ENCODE measurements around the gene LDAH. TPM values are rescaled to one million over a fixed set of nuclear protein-coding genes. Genes with fewer than 3 reads are reported as not detected.

The LDAH gene
- total RNA-seq, 1 experiment from 2014 or later, result 30.7 TPM

DNA sequence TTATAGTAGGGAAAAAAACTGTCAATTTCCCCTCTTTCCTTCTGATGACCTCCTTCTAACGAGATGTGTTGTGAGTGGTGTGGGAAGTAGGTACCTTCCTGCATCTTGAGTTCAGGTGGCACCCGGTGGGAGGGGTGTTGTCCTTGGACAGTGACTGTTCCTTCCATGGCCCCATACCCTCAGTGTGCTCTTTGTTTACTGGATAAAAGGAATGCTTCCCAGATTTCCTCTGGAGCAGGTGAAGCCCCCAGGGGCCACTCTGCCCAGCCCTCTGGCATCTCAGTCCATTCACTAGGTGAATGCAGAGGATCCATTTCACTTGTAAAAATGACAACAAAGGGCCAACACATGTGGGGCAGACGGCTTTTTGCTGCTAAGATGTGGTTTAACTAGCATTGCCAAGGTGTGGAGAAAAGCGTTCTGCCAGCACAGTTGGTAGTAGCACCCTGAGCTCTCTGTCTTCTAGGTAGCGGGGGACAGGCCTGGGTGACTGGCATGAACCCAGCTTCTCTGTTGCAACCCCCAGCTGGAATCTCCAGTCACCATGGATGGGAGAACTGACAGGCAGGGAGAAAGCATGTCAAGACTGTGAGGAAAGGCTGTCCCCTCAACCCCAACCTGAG is 149.1 kb downstream of the LDAH start:
- no peak for DNase-seq (ENCODE audit: low spot score)
- in situ Hi-C loops (cut with HindIII; ENCODE audit: low sequenced_read_pairs), result no loop called here

GRCh38 chr2:20672201-20672951 is 150.5 kb downstream of the LDAH start:
- in situ Hi-C loops (cut with HindIII; ENCODE audit: low sequenced_read_pairs), result no loop called here
- no peak for DNase-seq (ENCODE audit: low spot score)

GRCh38 chr2:20671736-20672080 is 151.2 kb downstream of the LDAH start:
- in situ Hi-C loops (cut with HindIII; ENCODE audit: low sequenced_read_pairs), result no loop called here
- no peak for DNase-seq (ENCODE audit: low spot score)

DNA sequence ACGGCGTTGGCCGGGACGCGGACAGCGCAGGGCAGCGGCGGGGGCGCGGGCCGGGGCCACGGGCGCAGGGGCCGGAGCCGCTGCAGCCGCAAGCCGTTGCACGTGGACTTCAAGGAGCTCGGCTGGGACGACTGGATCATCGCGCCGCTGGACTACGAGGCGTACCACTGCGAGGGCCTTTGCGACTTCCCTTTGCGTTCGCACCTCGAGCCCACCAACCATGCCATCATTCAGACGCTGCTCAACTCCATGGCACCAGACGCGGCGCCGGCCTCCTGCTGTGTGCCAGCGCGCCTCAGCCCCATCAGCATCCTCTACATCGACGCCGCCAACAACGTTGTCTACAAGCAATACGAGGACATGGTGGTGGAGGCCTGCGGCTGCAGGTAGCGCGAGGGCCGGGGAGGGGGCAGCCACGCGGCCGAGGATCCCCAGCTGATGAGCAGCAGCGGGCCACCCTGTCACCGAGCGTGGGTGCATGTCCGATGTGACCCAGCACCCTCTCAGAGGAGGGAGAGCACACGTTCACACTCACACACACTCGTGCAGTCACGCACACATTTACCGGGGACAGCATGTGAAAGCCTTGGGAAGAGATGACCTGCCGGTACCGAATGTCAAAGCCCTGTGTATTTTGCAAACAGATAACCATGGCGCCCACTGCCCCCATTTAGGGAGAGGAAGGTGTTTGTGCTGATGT is 151.7 kb downstream of the LDAH start:
- in situ Hi-C loops (cut with HindIII; ENCODE audit: low sequenced_read_pairs), result no loop called here
- DNase-seq (ENCODE audit: low spot score), result no peak

- no peak for DNase-seq (ENCODE audit: low spot score)
Observed at GRCh38 chr2:20670315-20671035, 152.4 kb downstream of the LDAH start.

DNA sequence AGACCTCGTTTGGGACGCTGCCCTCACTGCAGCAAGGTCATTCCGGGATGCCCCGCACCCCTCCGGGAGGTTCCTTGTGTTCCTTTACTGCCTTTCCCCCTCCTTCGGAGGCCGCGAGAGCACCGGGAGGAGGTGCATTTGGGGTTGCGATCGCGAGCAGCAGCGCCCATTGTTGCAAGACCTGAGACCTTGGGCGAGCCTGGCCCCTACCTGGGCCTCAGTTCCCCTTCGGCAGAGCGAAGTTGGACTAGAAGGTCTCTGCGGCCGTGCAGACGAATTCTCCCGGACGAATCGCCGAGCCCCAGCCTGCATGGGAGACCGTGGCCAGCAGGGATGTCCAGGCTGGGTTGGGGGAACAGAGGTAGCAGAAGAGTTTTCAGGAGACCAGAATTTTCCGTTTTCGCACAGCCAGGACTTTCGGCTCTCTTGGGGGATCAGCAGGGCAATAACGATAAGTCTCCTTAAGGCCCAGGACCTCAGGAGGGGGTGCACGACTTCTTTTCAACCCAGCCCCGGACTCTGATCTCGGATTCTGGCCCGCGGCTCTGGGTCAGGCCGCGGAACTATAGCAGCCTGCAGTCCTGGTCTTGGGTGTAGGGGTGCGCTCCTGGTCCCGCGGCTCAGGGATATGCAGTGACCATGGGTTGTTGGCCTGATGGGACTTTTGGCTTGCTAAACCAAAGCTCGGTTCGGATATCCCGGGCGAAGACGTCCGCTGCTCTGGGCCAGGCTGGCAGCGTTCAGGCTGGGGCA is 153.2 kb downstream of the LDAH start:
- in situ Hi-C loops (cut with HindIII; ENCODE audit: low sequenced_read_pairs), result no loop called here
- DNase-seq (ENCODE audit: low spot score), result no peak

More at GRCh38 chr2:20670315-20671035, 152.4 kb downstream of the LDAH start:
- in situ Hi-C loops (cut with HindIII; ENCODE audit: low sequenced_read_pairs), result no loop called here

GRCh38 chr2:20668871-20669475 is 153.9 kb downstream of the LDAH start:
- in situ Hi-C loops (cut with HindIII; ENCODE audit: low sequenced_read_pairs), result no loop called here
- no peak for DNase-seq (ENCODE audit: low spot score)

DNA sequence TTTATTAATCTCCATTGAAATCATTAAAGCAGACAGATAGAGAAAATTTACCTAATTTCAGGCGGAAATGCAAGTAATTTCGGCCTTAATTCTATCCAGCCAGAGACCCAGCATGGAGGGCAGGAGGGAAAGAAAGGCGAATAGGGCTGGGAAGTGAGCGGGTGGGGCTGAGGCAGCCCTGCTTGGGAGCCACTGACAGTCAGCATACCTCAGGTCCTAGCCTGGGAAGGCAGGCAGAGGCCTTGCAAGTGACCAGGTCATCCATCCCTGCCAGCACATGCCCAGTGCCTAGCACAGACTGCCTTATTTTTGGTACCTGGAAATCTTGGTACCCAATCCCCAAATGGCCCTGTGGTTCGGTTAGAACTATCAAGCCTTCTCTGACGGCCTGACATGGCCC is 154.4 kb downstream of the LDAH start:
- in situ Hi-C loops (cut with HindIII; ENCODE audit: low sequenced_read_pairs), result no loop called here
- no peak for DNase-seq (ENCODE audit: low spot score)

- in situ Hi-C loops (cut with HindIII; ENCODE audit: low sequenced_read_pairs), result no loop called here
- DNase-seq (ENCODE audit: low spot score), result no peak
Observed at GRCh38 chr2:20667531-20668401, 155.1 kb downstream of the LDAH start.

DNA sequence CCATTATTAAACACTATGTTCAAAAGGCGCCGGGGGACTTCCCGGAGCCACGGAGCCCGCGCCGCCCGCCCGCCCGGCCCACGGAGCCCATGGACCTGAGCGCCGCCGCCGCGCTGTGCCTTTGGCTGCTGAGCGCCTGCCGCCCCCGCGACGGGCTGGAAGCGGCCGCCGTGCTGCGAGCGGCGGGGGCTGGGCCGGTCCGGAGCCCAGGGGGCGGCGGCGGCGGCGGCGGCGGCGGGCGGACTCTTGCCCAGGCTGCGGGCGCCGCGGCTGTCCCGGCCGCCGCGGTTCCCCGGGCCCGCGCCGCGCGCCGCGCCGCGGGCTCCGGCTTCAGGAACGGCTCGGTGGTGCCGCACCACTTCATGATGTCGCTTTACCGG is 155.8 kb downstream of the LDAH start:
- in situ Hi-C loops (cut with HindIII; ENCODE audit: low sequenced_read_pairs), result no loop called here

DNA sequence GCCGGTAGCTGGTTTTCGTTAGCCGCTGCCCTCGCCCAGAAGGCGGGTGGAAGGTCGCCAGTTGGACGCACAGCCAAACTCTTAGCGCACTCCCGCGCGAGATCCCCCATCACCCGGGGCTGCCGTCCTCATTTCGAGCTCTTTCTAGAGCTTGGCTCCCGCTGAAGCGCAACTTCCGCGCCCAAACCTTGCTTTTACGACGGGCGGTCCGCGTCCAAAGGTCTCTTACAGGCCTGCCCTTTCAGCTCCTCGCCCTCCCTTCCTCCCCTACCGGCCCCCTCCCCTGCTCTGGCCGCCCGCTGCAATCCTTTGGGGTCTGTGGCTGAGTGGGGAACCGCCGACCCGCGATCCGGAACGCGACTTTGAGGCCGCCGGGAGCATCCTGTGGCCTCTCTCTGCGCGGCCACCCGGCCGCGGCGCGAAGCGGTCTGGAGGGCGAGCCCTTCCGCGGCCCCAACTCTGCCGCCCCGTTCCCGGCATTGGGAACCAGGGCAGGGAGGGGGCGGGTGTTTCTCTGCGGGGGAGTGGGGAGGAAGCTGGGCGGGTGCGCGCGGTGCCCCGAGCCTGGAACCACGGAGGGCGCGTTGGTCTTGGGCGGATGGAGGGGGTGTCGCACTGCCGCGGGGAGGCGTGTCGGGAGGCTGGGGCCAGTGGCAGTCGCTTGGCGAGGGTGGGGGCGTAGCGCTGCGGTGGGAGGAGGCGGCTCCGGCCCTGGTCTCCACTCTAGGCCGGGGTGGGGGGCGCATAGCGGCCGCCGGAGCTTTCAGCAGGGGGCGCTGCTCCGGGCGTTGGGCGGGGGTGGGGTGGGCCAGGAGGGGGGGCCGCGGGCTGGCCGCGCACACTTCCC is 156.4 kb downstream of the LDAH start, which contains the start of gene GDF7:
Gene GDF7 (plus strand): TSS at position 841 of the 847 bp plus-strand sequence. CDS start 96 bp downstream, outside the sequence.
- no peak for DNase-seq (ENCODE audit: low spot score)

More for the DNA sequence above, 155.8 kb downstream of the LDAH start:
- DNase-seq (ENCODE audit: low spot score), result no peak

GRCh38 chr2:20666005-20666303 is 156.9 kb downstream of the LDAH start:
- in situ Hi-C loops (cut with HindIII; ENCODE audit: low sequenced_read_pairs), result no loop called here
- no peak for DNase-seq (ENCODE audit: low spot score)

More for the DNA sequence above, 156.4 kb downstream of the LDAH start, which contains the start of gene GDF7:
- in situ Hi-C loops (cut with HindIII; ENCODE audit: low sequenced_read_pairs), result no loop called here

DNA sequence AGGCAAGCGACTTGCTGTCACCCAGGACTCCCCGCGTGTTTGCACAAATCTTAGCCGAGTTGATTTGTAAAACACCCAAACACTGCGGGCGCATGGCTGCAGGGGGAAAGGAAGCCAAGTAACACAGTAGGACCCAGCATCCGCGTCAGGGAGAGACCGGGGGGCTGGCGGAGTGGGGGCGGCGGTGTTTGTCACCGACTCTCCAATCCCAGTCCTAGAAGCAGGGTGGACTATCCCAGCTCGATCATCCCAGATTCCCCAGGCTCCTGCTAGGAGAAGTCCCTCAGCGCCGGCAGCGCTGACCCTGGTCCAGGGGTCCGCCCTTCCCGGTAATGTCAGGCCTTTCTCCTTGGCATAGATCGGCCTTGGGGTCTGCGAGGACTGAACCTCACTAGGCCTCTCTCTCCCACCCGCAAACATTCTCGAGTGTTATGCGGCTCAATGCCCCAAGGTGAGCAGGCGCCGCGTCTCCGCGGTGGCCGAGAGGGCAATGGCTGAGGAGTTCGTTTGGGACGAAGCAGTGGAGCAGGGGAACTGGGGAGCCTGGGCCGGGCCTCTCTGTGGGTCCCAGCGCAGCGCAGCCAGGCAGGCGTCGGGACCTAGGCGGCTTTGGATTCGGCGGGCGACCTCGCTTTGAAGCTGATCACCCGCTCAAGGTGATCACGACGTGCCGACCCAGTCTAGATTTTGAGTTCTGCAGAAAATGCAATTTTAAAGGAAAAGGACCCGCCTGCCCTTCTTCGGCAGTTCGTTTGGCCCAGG is 157.5 kb downstream of the LDAH start:
- in situ Hi-C loops (cut with HindIII; ENCODE audit: low sequenced_read_pairs), result no loop called here
- DNase-seq (ENCODE audit: low spot score), result no peak

GRCh38 chr2:20664431-20665242 is 158.3 kb downstream of the LDAH start:
- in situ Hi-C loops (cut with HindIII; ENCODE audit: low sequenced_read_pairs), result no loop called here
- DNase-seq (ENCODE audit: low spot score), result no peak

DNA sequence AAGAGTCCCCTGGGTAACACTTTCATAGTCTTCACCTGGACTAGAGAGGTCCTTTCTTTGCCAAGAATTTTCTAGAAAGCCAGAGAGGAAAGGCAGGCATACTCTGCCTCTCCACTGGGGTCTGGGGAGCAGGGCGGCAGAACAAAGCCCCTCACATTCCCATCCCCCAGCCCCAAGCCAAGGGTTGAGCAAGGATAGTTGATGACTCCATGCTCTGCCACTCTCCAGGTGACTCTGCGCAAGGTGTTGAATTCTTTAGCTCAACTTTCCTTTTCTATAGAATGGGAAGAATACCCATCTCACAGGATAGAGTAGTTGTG is 158.9 kb downstream of the LDAH start:
- DNase-seq (ENCODE audit: low spot score), result no peak
- in situ Hi-C loops (cut with HindIII; ENCODE audit: low sequenced_read_pairs), result no loop called here

Data from G401 (cell line).